GM12878 (cell line): Measurements from ENCODE around the gene TXLNB. TPM values are rescaled to one million over a fixed set of nuclear protein-coding genes. Genes with fewer than 3 reads are reported as not detected.
A peak's percentile ranks its signal among the peaks of the same experiment; 100 is the strongest.

ENCODE experiments used
- ATAC-seq: fragments of 200-7000 bp; cut with Tn5 transposase; 3 replicates; pipeline ENCODE4 v1.9.1; 2020; ENCODE audit warnings: mild to moderate bottlenecking, moderate library complexity
- BruUV-seq: library from RNA; stranded (reverse); fragments of 400-500 nt; replicated peaks from 2 replicates; lab custom pipeline; 2021; lab: Mats Ljungman, UMichigan
- CTCF ChIA-PET: fragments of 300-600 bp; sonication (Branson Sonifier 250); formaldehyde crosslinking; extraction: SDS; loops from one replicate; lab custom pipeline; 2021; ENCODE audit warnings: inconsistent platforms; lab: Yijun Ruan, JAX
- POLR2A ChIA-PET: fragments of 350-600 bp; formaldehyde crosslinking; extraction: SDS; loops from one replicate; lab custom pipeline; 2021; ENCODE audit warnings: inconsistent platforms; lab: Charles Lee
- RAD21 ChIA-PET: fragments of 300-600 bp; sonication (Branson Sonifier 250); formaldehyde crosslinking; loops from one replicate; lab custom pipeline; 2023; ENCODE audit warnings: antibody characterized with exemption; ENCODE audit not compliant: unreplicated experiment; lab: Charles Lee
- SMC1A ChIA-PET: fragments of 300-600 bp; sonication (Branson Sonifier 250); formaldehyde crosslinking; loops from one replicate; lab custom pipeline; 2023; ENCODE audit not compliant: unreplicated experiment, uncharacterized antibody; lab: Charles Lee
- DNase-seq: peaks from one replicate; pipeline ENCODE4 v3.0.0-alpha.2; 2011; ENCODE audit warnings: low read depth, low spot score
- FAIRE-seq: peaks from 3 replicates; lab custom pipeline; 2011; peaks lifted over from hg19 to GRCh38; lab: Jason Lieb, UNC
- H2AFZ ChIP-seq: 2 replicates; pipeline ENCODE4 v1.6.0; 2011; ENCODE audit warnings: low read depth, low read length, control low read depth; ENCODE audit not compliant: control insufficient read depth
- H3K27ac ChIP-seq: 2 replicates; pipeline ENCODE4 v1.5.1; 2011; ENCODE audit warnings: control low read depth; ENCODE audit not compliant: control insufficient read depth, insufficient read depth
- H3K27me3 ChIP-seq, 2 experiments: replicated peaks in 1 of 2; 2 replicates each; pipeline versions ENCODE4 v1.6.0 to v1.6.1; 2011; ENCODE audit warnings: low read length in 1 of 2; ENCODE audit not compliant: control insufficient read depth in 2 of 2, insufficient read depth in 2 of 2
- H3K36me3 ChIP-seq, 2 experiments: 2 replicates each; pipeline ENCODE4 v1.5.1; 2011; ENCODE audit warnings: low read length in 1 of 2; ENCODE audit not compliant: control insufficient read depth in 2 of 2, insufficient read depth in 2 of 2
- H3K4me1 ChIP-seq: 2 replicates; pipeline ENCODE4 v1.6.1; 2011; ENCODE audit warnings: mild to moderate bottlenecking, low read length, moderate library complexity, mixed read lengths; ENCODE audit not compliant: control insufficient read depth, insufficient read depth
- H3K4me2 ChIP-seq: 2 replicates; pipeline ENCODE4 v1.6.0; 2011; ENCODE audit warnings: control low read depth; ENCODE audit not compliant: control insufficient read depth, insufficient read depth
- H3K4me3 ChIP-seq: fragments of 200-600 bp; sonication (generic); 2 replicates; pipeline ENCODE4 v1.5.1; 2016
- H3K79me2 ChIP-seq: 2 replicates; pipeline ENCODE4 v1.6.0; 2011; ENCODE audit warnings: low read length; ENCODE audit not compliant: control insufficient read depth, insufficient read depth
- H3K9ac ChIP-seq: 2 replicates; pipeline ENCODE4 v1.8.0; 2011; ENCODE audit warnings: low read length, control low read depth, mixed read lengths; ENCODE audit not compliant: control insufficient read depth, insufficient read depth
- H3K9me3 ChIP-seq: replicated peaks from 3 replicates; pipeline ENCODE4 v1.5.1; 2011; ENCODE audit warnings: mild to moderate bottlenecking, low read length; ENCODE audit not compliant: control insufficient read depth, insufficient read depth
- H4K20me1 ChIP-seq: 2 replicates; pipeline ENCODE4 v1.6.0; 2011; ENCODE audit not compliant: control insufficient read depth, insufficient read depth
- IKZF2 ChIP-seq, 2 experiments: fragments of 450-650 bp; IDR thresholded peaks; 2 replicates each; pipeline ENCODE4 v1.6.1; 2017; ENCODE audit warnings: mild to moderate bottlenecking in 2 of 2, moderate library complexity in 2 of 2
- LARP7 ChIP-seq: fragments of 450-650 bp; IDR thresholded peaks from 2 replicates; pipeline ENCODE4 v1.6.1; 2017; ENCODE audit warnings: mild to moderate bottlenecking
- NR2C2 ChIP-seq: IDR thresholded peaks from 2 replicates; pipeline ENCODE4 v1.6.1; 2011; ENCODE audit warnings: borderline replicate concordance, low read depth; ENCODE audit not compliant: control insufficient read depth, insufficient read length
- RUNX3 ChIP-seq: IDR thresholded peaks from 2 replicates; pipeline ENCODE4 v1.6.1; 2012; ENCODE audit warnings: low read length, inconsistent platforms
- SPI1 ChIP-seq: IDR thresholded peaks from 2 replicates; pipeline ENCODE4 v1.6.1; 2011; ENCODE audit warnings: low read depth, mild to moderate bottlenecking, low read length, moderate library complexity, borderline replicate concordance; ENCODE audit not compliant: insufficient read depth
- WGBS: methylation state at CpG from one replicate; pipeline ENCODE4 v1.1.6; 2016; ENCODE audit warnings: low lambda C conversion rate; ENCODE audit not compliant: insufficient replicate concordance, insufficient coverage; ENCODE audit errors: missing lambda C conversion rate; 5-methylcytosine and 5-hydroxymethylcytosine counted together
- in situ Hi-C: fragments of 300-500 bp; cut with MboI; formaldehyde crosslinking; loops from 9 replicates; pipeline ENCODE4 v1.14.3; 2018; ENCODE audit warnings: mixed read lengths
- intact Hi-C: fragments of 100-400 bp; cut with micrococcal nuclease; formaldehyde crosslinking; loops from one replicate; pipeline ENCODE4 v1.14.2; 2022; ENCODE audit not compliant: unreplicated experiment
- polyA plus RNA-seq, 11 experiments: library from polyadenylated mRNA; depleted of rRNA in 4 of 11; unstranded in 6 of 11; stranded (reverse) in 5 of 11; fragments of >200 nt; fragmentation: Nextera tagmentation in 4 of 11; fragmentation: Illumina TruSeq in 1 of 11; extraction: Ambion mirVana in 4 of 11; extraction: Trizol in 1 of 11; gene quantifications; 1 replicate in 1 of 11; 2 replicates in 10 of 11; pipeline versions ENCODE4 v1.2.1 to v1.2.3, GENCODE V29; 2011 to 2016; ENCODE audit warnings: inconsistent platforms in 2 of 11, missing spikeins in 2 of 11, low read depth in 1 of 11
- total RNA-seq, 4 experiments: library from RNA; depleted of rRNA in 3 of 4; stranded (reverse); fragments of >200 nt in 3 of 4; fragmentation: Illumina TruSeq in 1 of 4; extraction: Trizol in 1 of 4; gene quantifications; 2 replicates each; pipeline versions ENCODE4 v1.2.1 to v1.2.3, GENCODE V29; 2013 to 2021
- TF ChIP-seq, protein P1 (sequence below): fragments of 450-650 bp; formaldehyde crosslinking; IDR thresholded peaks from 2 replicates; pipeline ENCODE4 v1.5.0; 2022; ENCODE audit warnings: mild to moderate bottlenecking, missing genetic modification characterization

Gene TXLNB
- total and polyA plus RNA-seq, 10 of the 15 experiments (the other 5 are each of a cell fraction or from before 2014, with no cell fraction given), result 0.07 to 1.3 (median 0.22) TPM; not detected in 1

DNA sequence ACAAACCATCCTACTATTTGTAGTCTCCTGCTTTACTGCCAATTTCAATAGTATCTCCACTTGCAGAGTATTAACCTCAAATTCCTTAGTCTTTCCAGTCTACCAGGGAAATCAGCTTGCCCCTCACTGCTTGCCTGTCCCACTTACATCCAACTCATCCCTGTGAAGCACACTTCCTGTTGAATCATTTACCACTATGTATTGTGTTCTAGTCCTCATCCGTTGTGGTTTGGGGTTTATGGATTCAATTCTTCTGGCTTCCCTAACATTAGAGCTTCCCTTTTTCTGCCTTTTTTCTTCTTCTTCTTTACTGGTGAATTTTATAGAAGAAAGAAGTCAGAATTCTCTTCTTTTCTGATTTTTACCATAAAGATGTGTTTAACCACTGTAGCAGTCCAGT is 5.1 kb upstream of the TXLNB start (continued):
- TF ChIP-seq, protein P1, sequence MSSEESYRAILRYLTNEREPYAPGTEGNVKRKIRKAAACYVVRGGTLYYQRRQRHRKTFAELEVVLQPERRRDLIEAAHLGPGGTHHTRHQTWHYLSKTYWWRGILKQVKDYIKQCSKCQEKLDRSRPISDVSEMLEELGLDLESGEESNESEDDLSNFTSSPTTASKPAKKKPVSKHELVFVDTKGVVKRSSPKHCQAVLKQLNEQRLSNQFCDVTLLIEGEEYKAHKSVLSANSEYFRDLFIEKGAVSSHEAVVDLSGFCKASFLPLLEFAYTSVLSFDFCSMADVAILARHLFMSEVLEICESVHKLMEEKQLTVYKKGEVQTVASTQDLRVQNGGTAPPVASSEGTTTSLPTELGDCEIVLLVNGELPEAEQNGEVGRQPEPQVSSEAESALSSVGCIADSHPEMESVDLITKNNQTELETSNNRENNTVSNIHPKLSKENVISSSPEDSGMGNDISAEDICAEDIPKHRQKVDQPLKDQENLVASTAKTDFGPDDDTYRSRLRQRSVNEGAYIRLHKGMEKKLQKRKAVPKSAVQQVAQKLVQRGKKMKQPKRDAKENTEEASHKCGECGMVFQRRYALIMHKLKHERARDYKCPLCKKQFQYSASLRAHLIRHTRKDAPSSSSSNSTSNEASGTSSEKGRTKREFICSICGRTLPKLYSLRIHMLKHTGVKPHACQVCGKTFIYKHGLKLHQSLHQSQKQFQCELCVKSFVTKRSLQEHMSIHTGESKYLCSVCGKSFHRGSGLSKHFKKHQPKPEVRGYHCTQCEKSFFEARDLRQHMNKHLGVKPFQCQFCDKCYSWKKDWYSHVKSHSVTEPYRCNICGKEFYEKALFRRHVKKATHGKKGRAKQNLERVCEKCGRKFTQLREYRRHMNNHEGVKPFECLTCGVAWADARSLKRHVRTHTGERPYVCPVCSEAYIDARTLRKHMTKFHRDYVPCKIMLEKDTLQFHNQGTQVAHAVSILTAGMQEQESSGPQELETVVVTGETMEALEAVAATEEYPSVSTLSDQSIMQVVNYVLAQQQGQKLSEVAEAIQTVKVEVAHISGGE (CRISPR knock-in tag), result no peak

DNA sequence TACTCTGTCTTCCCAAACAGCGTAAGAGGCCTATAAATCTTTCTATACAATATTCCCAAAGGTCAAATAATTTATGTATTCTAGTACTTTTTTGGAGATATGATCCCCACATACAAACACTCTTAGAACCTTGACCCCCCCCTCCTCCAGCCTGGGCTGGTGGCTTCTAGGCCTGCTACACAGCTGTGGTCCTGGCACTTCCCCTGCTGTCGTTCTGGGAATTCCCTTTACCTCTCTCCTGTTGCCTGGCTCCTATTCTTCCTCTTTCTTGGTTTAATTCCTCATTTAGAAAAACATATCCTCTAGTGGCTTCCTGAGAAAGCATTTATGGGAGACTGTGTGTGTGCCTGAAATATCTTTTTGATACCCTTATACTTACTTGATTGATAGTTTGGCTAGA is 4.1 kb upstream of the TXLNB start:
- ChIA-PET SMC1A (interaction anchor here (1.2 to 9.5 kb wide), 3 partner anchors 30 to 75 kb away, joined by 3 to 59 read pairs (median 14); no protein-coding TSS in a partner anchor), RAD21 (interaction anchor here (1.3 kb wide), 1 partner anchor 76 kb away, joined by 3 read pairs; no protein-coding TSS in a partner anchor), POLR2A (no interaction called here), CTCF (interaction anchor here (1.1 kb wide), 1 partner anchor 18 kb away, joined by 3 read pairs; no protein-coding TSS in a partner anchor)
- no peak for ATAC-seq
- in situ Hi-C loops, result no loop called here
- TF ChIP-seq NR2C2 (no peak), SPI1 (peak; percentile 48; the same call in 1 of the 2 replicates), LARP7 (no peak), RUNX3 (0 out of 2 replicates have a peak, but pooled peaks have one; percentile 12), IKZF2 (IDR thresholded peaks at IDR 0.05) (peak in 1 of 2 experiments; percentile 31; a peak in 1 of 4 replicates)
- Histone ChIP-seq H3K27ac (no peak overlapping the region), H3K4me2 (no peak overlapping the region), H3K4me3 (no peak overlapping the region), H3K79me2 (no peaks in the 10 kb centered on the region), H3K9me3 (no peaks in the 10 kb centered on the region; the same call in 2 of the 3 replicates), H4K20me1 (no peaks in the 10 kb centered on the region), H3K27me3 (no peaks in the 10 kb centered on the region), H3K36me3 (no peaks in the 10 kb centered on the region), H3K4me1 (peaks cover 17% of the 10 kb centered on the region), H2AFZ (no peak overlapping the region), H3K9ac (no peak overlapping the region)
- DNase-seq, result no peak
- FAIRE-seq, result no peak
- intact Hi-C loops, result no loop called here
- BruUV-seq, result no TSS peak
- 55% methylated on average over 2 of the region's 2 CpGs for WGBS
